GM12865 (cell line): Measurements from ENCODE around the gene DHRS9.
"Not testable (repeated sequence)": the region's sequence is repeated elsewhere in the genome, so short reads cannot be mapped to it uniquely, and the experiment has no call there.

Experiments
- DNase-seq: peaks from one replicate; pipeline ENCODE4 v3.0.0; 2010; ENCODE audit warnings: low read depth
- H3K4me3 ChIP-seq: 2 replicates; pipeline ENCODE4 v1.5.1; 2011; ENCODE audit warnings: mild to moderate bottlenecking, low read depth, low read length, control low read depth
- CTCF ChIP-seq: IDR thresholded peaks from 2 replicates; pipeline ENCODE4 v1.5.1; 2011; ENCODE audit warnings: low read length, control low read depth, low read depth, inconsistent platforms; ENCODE audit not compliant: insufficient read depth; ENCODE audit errors: missing control alignments

DHRS9 gene

DNA sequence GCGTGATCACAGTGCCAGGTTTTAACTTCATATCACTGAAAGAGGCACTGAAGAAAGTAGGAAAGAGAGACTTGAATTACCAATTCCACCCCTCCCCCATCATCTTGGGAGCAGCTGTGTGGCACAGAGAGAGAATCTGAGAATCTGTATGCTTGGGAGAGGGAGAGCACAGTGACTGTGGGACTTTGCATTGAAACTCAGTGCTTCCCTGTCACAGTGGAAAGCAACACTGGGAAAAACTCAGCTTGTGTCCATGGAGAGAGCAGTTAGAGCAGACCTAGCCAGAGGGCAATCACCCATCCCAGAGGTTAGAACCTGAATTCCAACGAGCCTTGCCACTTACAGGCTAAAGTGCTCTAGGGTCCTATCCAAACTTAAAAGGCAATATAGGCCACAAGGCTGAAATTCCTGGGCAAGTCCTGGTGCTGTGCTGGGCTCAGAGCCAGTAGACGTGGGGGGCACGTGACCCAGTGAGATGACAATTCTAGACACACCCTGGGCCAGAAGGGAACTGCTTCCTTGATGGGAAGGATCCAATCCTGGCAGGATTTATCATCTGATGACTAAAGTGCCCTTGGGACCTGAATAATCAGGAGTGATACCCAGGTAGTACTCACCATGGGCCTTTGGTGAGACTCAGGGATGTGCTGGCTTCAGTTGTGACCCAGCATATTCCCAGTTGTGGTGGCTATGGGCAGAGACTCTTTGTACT is 22.8 kb upstream of the DHRS9 start:
- H3K4me3 ChIP-seq, result no peak overlapping the region
- DNase-seq, result no peak
- no peak for TF ChIP-seq CTCF

DNA sequence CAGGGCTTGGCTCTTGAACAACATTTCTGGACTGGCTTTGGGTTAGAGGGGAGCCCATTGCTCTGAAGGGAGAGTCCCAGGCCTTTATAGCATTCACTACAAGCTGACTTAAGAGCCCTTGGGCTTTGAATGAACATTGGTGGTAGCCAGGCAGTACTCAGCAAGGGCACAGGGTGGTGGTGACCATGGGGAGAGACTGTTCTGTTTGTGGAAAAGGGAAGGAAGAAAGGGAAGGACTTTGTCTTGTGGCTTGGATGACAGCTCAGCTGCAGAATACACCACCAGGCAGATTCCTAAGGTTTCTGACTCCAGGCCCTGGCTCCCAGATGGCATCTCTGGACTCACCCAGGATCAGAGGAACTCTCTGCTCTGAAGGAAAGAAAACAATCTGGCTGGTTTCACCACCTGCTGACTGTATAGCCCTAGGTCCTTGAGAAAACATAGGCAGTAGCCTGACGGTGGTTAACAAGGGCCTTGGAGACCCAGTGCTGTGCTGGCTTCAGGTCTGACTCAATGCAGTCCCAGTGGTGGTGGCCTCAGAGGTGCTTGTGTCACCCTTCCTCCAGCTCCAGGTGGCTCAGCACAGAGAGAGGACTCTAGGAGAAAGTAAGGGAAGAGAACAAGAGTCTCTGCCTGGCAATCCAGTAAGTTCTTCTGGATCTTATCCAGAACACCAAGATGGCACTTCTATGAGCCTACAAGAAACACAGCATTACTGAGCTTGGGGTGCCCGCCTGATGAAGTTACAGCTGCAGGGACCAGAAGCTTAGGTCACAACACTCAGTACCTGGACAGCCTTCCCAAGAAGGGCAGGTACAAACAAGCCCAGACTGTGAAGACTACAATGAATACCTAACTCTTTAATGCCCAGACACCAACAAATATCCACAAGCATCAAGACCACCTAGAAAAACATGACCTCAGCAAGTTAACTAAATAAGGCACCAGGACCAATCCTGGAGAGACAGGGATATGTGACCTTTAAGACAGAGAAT is 21.8 kb upstream of the DHRS9 start:
- no peak overlapping the region for H3K4me3 ChIP-seq
- TF ChIP-seq CTCF, result no peak
- DNase-seq, result no peak

DNA sequence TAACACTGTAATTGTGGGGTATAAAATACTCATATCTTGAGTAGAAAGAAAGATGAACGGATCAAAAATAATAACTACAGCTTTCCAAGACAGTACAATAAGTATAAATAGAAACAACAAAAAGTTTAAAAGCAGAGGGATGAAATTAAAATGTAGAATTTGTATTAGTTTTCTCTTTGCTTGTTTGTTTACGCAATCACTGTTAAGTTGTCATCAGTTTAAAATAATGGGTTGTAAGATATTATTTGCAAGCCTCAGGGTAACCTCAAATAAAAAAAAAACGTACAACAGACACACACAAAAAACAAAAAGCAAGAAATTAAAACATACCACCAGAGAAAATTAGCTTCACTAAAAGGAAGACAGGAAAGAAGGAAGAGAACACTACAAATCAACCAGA is 20.2 kb upstream of the DHRS9 start:
- H3K4me3 ChIP-seq, result no peak overlapping the region
- TF ChIP-seq CTCF, result no peak
- DNase-seq, result no peak

- H3K4me3 ChIP-seq, result no peak overlapping the region
- no peak for TF ChIP-seq CTCF
- no peak for DNase-seq
Measured at GRCh38 chr2:169050476-169051240, 18.7 kb upstream of the DHRS9 start.

DNA sequence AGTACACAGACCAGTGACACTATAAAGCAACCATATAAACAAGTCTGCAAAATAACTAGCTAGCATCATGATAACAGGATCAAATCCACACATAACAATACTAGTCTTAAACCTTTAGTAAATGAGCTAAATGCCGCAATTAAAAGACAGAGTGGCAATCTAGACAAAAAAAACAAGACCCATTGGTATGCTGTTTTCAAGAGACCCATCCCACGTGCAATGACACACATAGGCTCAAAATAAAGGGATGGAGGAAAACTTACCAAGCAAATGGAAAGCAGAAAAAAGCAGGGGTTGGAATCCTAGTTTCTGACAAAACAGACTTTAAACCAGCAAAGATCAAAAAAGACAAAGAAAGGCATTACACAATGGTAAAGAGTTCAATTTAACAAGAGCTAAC is 14.8 kb upstream of the DHRS9 start:
- not testable (repeated sequence) for DNase-seq, H3K4me3 ChIP-seq

DNA sequence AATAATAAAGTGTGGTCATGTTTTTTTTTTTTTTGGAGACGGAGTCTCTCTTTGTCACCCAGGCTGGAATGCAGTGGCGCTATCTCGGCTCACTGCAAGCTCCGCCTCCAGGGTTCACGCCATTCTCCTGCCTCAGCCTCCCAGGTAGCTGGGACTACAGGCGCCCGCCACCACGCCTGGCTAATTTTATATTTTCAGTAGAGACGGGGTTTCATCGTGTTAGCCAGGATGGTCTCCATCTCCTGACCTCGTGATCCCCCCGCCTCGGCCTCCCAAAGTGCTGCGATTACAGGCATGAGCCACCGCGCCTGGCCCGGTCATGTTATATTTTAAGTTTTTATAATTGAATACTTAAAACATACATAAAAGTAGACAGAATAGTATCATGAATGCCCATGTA is 5.2 kb upstream of the DHRS9 start:
- H3K4me3 ChIP-seq, DNase-seq: not testable (repeated sequence)

GRCh38 chr2:169065422-169065821 is 3.9 kb upstream of the DHRS9 start:
- no peak overlapping the region for H3K4me3 ChIP-seq
- no peak for DNase-seq
- TF ChIP-seq CTCF, result no peak
